Left ventricle myocardium inferior (tissue), 1 donor: ENCODE results near the gene PNRC1. TPM values are rescaled to one million over a fixed set of nuclear protein-coding genes. Genes with fewer than 3 reads are reported as not detected.
A peak's percentile ranks its signal among the peaks of the same experiment; 100 is the strongest.
"Not testable (repeated sequence)": the region's sequence is repeated elsewhere in the genome, so short reads cannot be mapped to it uniquely, and the experiment has no call there.

Source experiments
- DNase-seq: peaks from one replicate; pipeline ENCODE4 v3.0.0-alpha.2; 2020
- H3K27ac ChIP-seq: fragments of 200-600 bp; replicated peaks from 2 replicates; pipeline ENCODE4 v1.8.0; 2021
- H3K27me3 ChIP-seq: fragments of 200-600 bp; 2 replicates; pipeline ENCODE4 v1.8.0; 2021; ENCODE audit warnings: low read depth
- H3K36me3 ChIP-seq: fragments of 200-600 bp; 2 replicates; pipeline ENCODE4 v1.8.0; 2021
- H3K4me1 ChIP-seq: fragments of 200-600 bp; 2 replicates; pipeline ENCODE4 v1.8.0; 2021
- H3K4me3 ChIP-seq: fragments of 200-600 bp; 2 replicates; pipeline ENCODE4 v1.8.0; 2021; ENCODE audit warnings: mild to moderate bottlenecking, moderate library complexity
- H3K9me3 ChIP-seq: fragments of 200-600 bp; replicated peaks from 2 replicates; pipeline ENCODE4 v1.8.0; 2021
- CTCF ChIP-seq: fragments of 200-600 bp; IDR thresholded peaks from 2 replicates; pipeline ENCODE4 v1.8.0; 2021; ENCODE audit warnings: antibody characterized with exemption, mild to moderate bottlenecking, borderline replicate concordance
- intact Hi-C: fragments of 100-400 bp; cut with micrococcal nuclease; formaldehyde crosslinking; loops from one replicate; pipeline ENCODE4 v1.11.0; 2022
- total RNA-seq: library from RNA; stranded (reverse); fragmentation: NEBNext Ultra II Directional; extraction: Animal tissue kit (Norgen Biotek cat#: 25700); gene quantifications from one replicate; pipeline ENCODE4 v1.2.1, GENCODE V29; 2021
- donor health status: DM: no; HTN: yes; CAD: no; lungs with severe emphysema.

The PNRC1 gene
- total RNA-seq, 1 donor from 2014 or later: 180 TPM

GRCh38 chr6:89118931-89119330 lies 38.4 kb downstream of the PNRC1 start:
- TF ChIP-seq CTCF: no peak
- DNase-seq: no peak
- peaks cover 12% of the 10 kb centered on the region for H3K4me1 ChIP-seq
- H3K9me3 ChIP-seq: no peaks in the 10 kb centered on the region
- intact Hi-C loops: no loop called here
- no peak overlapping the region for H3K4me3 ChIP-seq
- no peaks in the 10 kb centered on the region for H3K36me3 ChIP-seq
- no peak overlapping the region for H3K27ac ChIP-seq
- H3K27me3 ChIP-seq: no peaks in the 10 kb centered on the region

- Histone ChIP-seq H3K4me1 (peaks cover 12% of the 10 kb centered on the region), H3K36me3 (no peaks in the 10 kb centered on the region), H3K27ac (no peak overlapping the region), H3K4me3 (no peak overlapping the region), H3K27me3 (no peaks in the 10 kb centered on the region), H3K9me3 (no peaks in the 10 kb centered on the region)
- no peak for DNase-seq
- TF ChIP-seq CTCF: no peak
- intact Hi-C loops: no loop called here
Observed at GRCh38 chr6:89120371-89120770, 39.8 kb downstream of the PNRC1 start.

GRCh38 chr6:89121934-89122333 lies 41.4 kb downstream of the PNRC1 start:
- Histone ChIP-seq H3K27me3 (no peaks in the 10 kb centered on the region), H3K4me1 (peaks cover 9% of the 10 kb centered on the region), H3K4me3 (no peak overlapping the region), H3K36me3 (no peaks in the 10 kb centered on the region), H3K9me3 (no peaks in the 10 kb centered on the region), H3K27ac (no peak overlapping the region)
- no peak for DNase-seq
- intact Hi-C loops: no loop called here
- TF ChIP-seq CTCF: no peak

- DNase-seq: no peak
- no peaks in the 10 kb centered on the region for H3K27me3 ChIP-seq
- no peaks in the 10 kb centered on the region for H3K36me3 ChIP-seq
- no peak overlapping the region for H3K4me3 ChIP-seq
- intact Hi-C loops: no loop called here
- no peak overlapping the region for H3K27ac ChIP-seq
- peaks cover 3% of the 10 kb centered on the region for H3K9me3 ChIP-seq
- peaks cover 2% of the 10 kb centered on the region for H3K4me1 ChIP-seq
- TF ChIP-seq CTCF: peak; percentile 64
Observed at GRCh38 chr6:89122625-89123024, 42.1 kb downstream of the PNRC1 start.

GRCh38 chr6:89128256-89128671 lies 47.7 kb downstream of the PNRC1 start:
- DNase-seq, H3K4me3 ChIP-seq, H3K4me1 ChIP-seq, H3K36me3 ChIP-seq, H3K27me3 ChIP-seq, intact Hi-C loops, H3K27ac ChIP-seq: not testable (repeated sequence)
- H3K9me3 ChIP-seq: peaks cover 15% of the 10 kb centered on the region

- Histone ChIP-seq H3K4me1 (no peaks in the 10 kb centered on the region), H3K9me3 (peaks cover 15% of the 10 kb centered on the region), H3K27me3 (no peaks in the 10 kb centered on the region), H3K27ac (no peak overlapping the region), H3K36me3 (no peaks in the 10 kb centered on the region), H3K4me3 (no peak overlapping the region)
- no peak for TF ChIP-seq CTCF
- intact Hi-C loops: no loop called here
- no peak for DNase-seq
Observed at GRCh38 chr6:89131599-89131998, 51.0 kb downstream of the PNRC1 start.
